Measurements from ENCODE around the gene CSNK1G1. TPM values are rescaled to one million over a fixed set of nuclear protein-coding genes. Genes with fewer than 3 reads are reported as not detected.
"Not testable (repeated sequence)": the region's sequence is repeated elsewhere in the genome, so short reads cannot be mapped to it uniquely, and the experiment has no call there.

Gene CSNK1G1
- total and polyA plus RNA-seq, 2 of the 4 experiments (the other 2 are of a cell fraction): 7.4 to 29.4 TPM

DNA sequence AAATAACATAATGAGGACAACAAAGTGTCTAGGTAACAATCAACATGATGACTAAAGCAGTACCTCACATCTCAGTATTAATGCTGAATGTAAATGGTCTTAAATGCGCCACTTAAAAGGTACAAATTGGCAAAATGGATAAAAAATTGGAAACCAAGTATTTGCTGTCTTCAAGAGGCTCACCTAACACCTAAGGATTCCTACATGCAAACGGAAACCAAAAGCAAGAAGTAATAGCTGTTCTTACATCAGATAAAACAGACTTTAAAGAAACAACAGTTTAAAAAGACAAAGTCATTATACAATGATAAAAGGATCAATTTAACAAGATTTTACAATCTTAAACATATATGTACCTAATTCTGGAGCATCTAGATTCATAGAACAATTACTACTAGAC lies 22.5 kb downstream of the CSNK1G1 start:
- Histone ChIP-seq H2AK9ac (replicated peaks; ENCODE audit: low read depth, low read length, poor library complexity) (no peak overlapping the region), H3K27ac (ENCODE audit: insufficient read depth, low read length) (no peak overlapping the region), H4K91ac (ENCODE audit: insufficient read depth, low read depth, low read length) (no peak overlapping the region), H4K5ac (ENCODE audit: low read depth, low read length) (no peak overlapping the region), H2AK5ac (ENCODE audit: low read depth, low read length) (no peak overlapping the region), H3K14ac (replicated peaks; ENCODE audit: low read depth, low read length) (0 out of 2 replicates have a peak overlapping the region, but pooled peaks have one; percentile 37), H3K79me1 (ENCODE audit: low read depth in 1 of 2, low read length in 2 of 2) (peaks cover 16 to 43% of the 10 kb centered on the region in 2 experiments), H3K4me2 (ENCODE audit: low read depth, low read length) (no peak overlapping the region), H2BK15ac (ENCODE audit: low read depth, low read length) (no peak overlapping the region), H3K9me3 (ENCODE audit: control insufficient read depth, insufficient read depth, low read length) (no peaks in the 10 kb centered on the region), H4K20me1 (ENCODE audit: insufficient read depth, low read length) (peaks cover 11% of the 10 kb centered on the region; the same call in 1 of the 2 replicates), H3K56ac (ENCODE audit: extremely low read depth, insufficient read depth, low read length) (no peak overlapping the region), H3K4ac (ENCODE audit: low read depth, low read length) (no peak overlapping the region), H4K8ac (ENCODE audit: low read depth in 2 of 2, low read length in 2 of 2) (no peak overlapping the region), H3K23ac (ENCODE audit: low read depth, low read length) (no peak overlapping the region), H3K27me3 (ENCODE audit: control insufficient read depth, insufficient read depth, low read length) (no peaks in the 10 kb centered on the region), H2AFZ (replicated peaks; ENCODE audit: low read length, poor library complexity) (no peak overlapping the region), H3K4me3 (ENCODE audit: insufficient read depth, low read depth, low read length) (no peak overlapping the region), H3K36me3 (ENCODE audit: control insufficient read depth, insufficient read depth, low read length) (no peaks in the 10 kb centered on the region), H3K18ac (ENCODE audit: low read depth, low read length) (no peak overlapping the region), H2BK5ac (ENCODE audit: low read depth, low read length, poor library complexity, severe bottlenecking) (peak overlapping the region; percentile 8), H3K9me1 (ENCODE audit: insufficient read depth, low read length) (peaks cover 4% of the 10 kb centered on the region; the same call in 1 of the 2 replicates), H3K4me1 (ENCODE audit: control insufficient read depth, insufficient read depth, low read length) (peaks cover 2% of the 10 kb centered on the region; the same call in 1 of the 2 replicates), H2BK120ac (ENCODE audit: low read depth, low read length) (no peak overlapping the region), H3K9ac (ENCODE audit: low read depth, low read length) (no peak overlapping the region), H2BK20ac (ENCODE audit: low read depth, low read length) (no peak overlapping the region)
- dilution Hi-C loops (cut with HindIII; ENCODE audit: low sequenced_read_pairs, unreplicated experiment) (no loop called here), intact Hi-C loops (cut with micrococcal nuclease) (no loop called here), in situ Hi-C loops (cut with MboI; ENCODE audit: low sequenced_read_pairs) (no loop called here)
- no peak for DNase-seq
- WGBS, 2 experiments (ENCODE audit: extremely low coverage in 2 of 2, insufficient read length in 1 of 2): no CpG with 5 or more reads among the region's 2 CpGs
- ATAC-seq (ENCODE audit: low read depth): no peak
- CTCF ChIA-PET: no interaction called here
- TF ChIP-seq NFE2L2 (IDR thresholded peaks at IDR 0.05; ENCODE audit: low read depth, low read length): no peak
- no peak for TF ChIP-seq RCOR1 (IDR thresholded peaks at IDR 0.05; ENCODE audit: insufficient replicate concordance, low read length)
- TF ChIP-seq RFX5 (IDR thresholded peaks at IDR 0.05; ENCODE audit: low read depth, low read length): no peak
- no peak for TF ChIP-seq FOS (IDR thresholded peaks at IDR 0.05; ENCODE audit: low read depth, low read length)
- POLR2A ChIA-PET (ENCODE audit: unreplicated experiment): no interaction called here
- no TSS peak for BruUV-seq (replicated peaks)

GRCh38 chr15:64331668-64332067 lies 24.3 kb downstream of the CSNK1G1 start:
- H2BK5ac ChIP-seq (ENCODE audit: low read depth, low read length, poor library complexity, severe bottlenecking); H2BK15ac ChIP-seq (ENCODE audit: low read depth, low read length); H3K4me2 ChIP-seq (ENCODE audit: low read depth, low read length); H2AK5ac ChIP-seq (ENCODE audit: low read depth, low read length); H3K9me1 ChIP-seq (ENCODE audit: insufficient read depth, low read length); H4K20me1 ChIP-seq (ENCODE audit: insufficient read depth, low read length); ATAC-seq (ENCODE audit: low read depth); H3K27me3 ChIP-seq (ENCODE audit: control insufficient read depth, insufficient read depth, low read length); intact Hi-C loops (cut with micrococcal nuclease); CTCF ChIA-PET; DNase-seq; dilution Hi-C loops (cut with HindIII; ENCODE audit: low sequenced_read_pairs, unreplicated experiment); POLR2A ChIA-PET (ENCODE audit: unreplicated experiment); H3K18ac ChIP-seq (ENCODE audit: low read depth, low read length); BruUV-seq (replicated peaks); H2BK20ac ChIP-seq (ENCODE audit: low read depth, low read length); H3K4me1 ChIP-seq (ENCODE audit: control insufficient read depth, insufficient read depth, low read length); H4K91ac ChIP-seq (ENCODE audit: insufficient read depth, low read depth, low read length); H3K27ac ChIP-seq (ENCODE audit: insufficient read depth, low read length); H3K4me3 ChIP-seq (ENCODE audit: insufficient read depth, low read depth, low read length); H3K4ac ChIP-seq (ENCODE audit: low read depth, low read length); H2AK9ac ChIP-seq (replicated peaks; ENCODE audit: low read depth, low read length, poor library complexity); H4K5ac ChIP-seq (ENCODE audit: low read depth, low read length); H3K9me3 ChIP-seq (ENCODE audit: control insufficient read depth, insufficient read depth, low read length); H3K23ac ChIP-seq (ENCODE audit: low read depth, low read length); H2AFZ ChIP-seq (replicated peaks; ENCODE audit: low read length, poor library complexity); H3K36me3 ChIP-seq (ENCODE audit: control insufficient read depth, insufficient read depth, low read length); H3K56ac ChIP-seq (ENCODE audit: extremely low read depth, insufficient read depth, low read length); H2BK120ac ChIP-seq (ENCODE audit: low read depth, low read length); in situ Hi-C loops (cut with MboI; ENCODE audit: low sequenced_read_pairs); H4K8ac ChIP-seq (ENCODE audit: low read depth in 2 of 2, low read length in 2 of 2); H3K14ac ChIP-seq (replicated peaks; ENCODE audit: low read depth, low read length); H3K9ac ChIP-seq (ENCODE audit: low read depth, low read length): not testable (repeated sequence)
- no CpG with 5 or more reads among the region's 3 CpGs for WGBS, 2 experiments (ENCODE audit: extremely low coverage in 2 of 2, insufficient read length in 1 of 2)
- peaks cover 5 to 27% of the 10 kb centered on the region in 2 experiments; a peak in 3 of 4 replicates for H3K79me1 ChIP-seq (ENCODE audit: low read depth in 1 of 2, low read length in 2 of 2)
